CD14-positive monocyte (primary cell): Measurements from ENCODE around the gene CCDC186. TPM values are rescaled to one million over a fixed set of nuclear protein-coding genes. Genes with fewer than 3 reads are reported as not detected.

Experiments used
- DNase-seq, 3 donors: peaks; one replicate each; pipeline ENCODE4 v3.0.0-alpha.2; 2011 to 2022
- H2AFZ ChIP-seq: 2 replicates; pipeline ENCODE4 v1.6.0; 2012; ENCODE audit warnings: mild to moderate bottlenecking, low read depth, low read length, inconsistent platforms; ENCODE audit not compliant: insufficient read depth, poor library complexity, severe bottlenecking
- H3K27ac ChIP-seq, 2 donors: 1 replicate in 1 of 2; 2 replicates in 1 of 2; pipeline ENCODE4 v1.5.1; 2012 to 2013; ENCODE audit warnings: low read length in 2 of 2, control low read depth in 1 of 2, inconsistent platforms in 1 of 2, low read depth in 1 of 2, mild to moderate bottlenecking in 1 of 2
- H3K27me3 ChIP-seq, 2 donors: one replicate each; pipeline versions ENCODE4 v1.6.0 to v1.6.1; 2011 to 2013; ENCODE audit warnings: low read length in 2 of 2; ENCODE audit not compliant: control insufficient read depth in 2 of 2, insufficient read depth in 2 of 2
- H3K36me3 ChIP-seq, 2 donors: replicated peaks in 1 of 2; 1 replicate in 1 of 2; 2 replicates in 1 of 2; pipeline versions ENCODE4 v1.5.1 to v1.6.1; 2012 to 2013; ENCODE audit warnings: low read length in 2 of 2, control low read depth in 1 of 2, inconsistent platforms in 1 of 2, mild to moderate bottlenecking in 1 of 2; ENCODE audit not compliant: insufficient read depth in 2 of 2, control insufficient read depth in 1 of 2
- H3K4me1 ChIP-seq, 2 donors: 1 replicate in 1 of 2; 2 replicates in 1 of 2; pipeline versions ENCODE4 v1.5.1 to v1.6.1; 2012 to 2013; ENCODE audit warnings: low read length in 2 of 2, control low read depth in 1 of 2, inconsistent platforms in 1 of 2, mild to moderate bottlenecking in 1 of 2, moderate library complexity in 1 of 2; ENCODE audit not compliant: insufficient read depth in 2 of 2, control insufficient read depth in 1 of 2
- H3K4me2 ChIP-seq: replicated peaks from 2 replicates; pipeline ENCODE3; 2012; ENCODE audit warnings: low read length, moderate library complexity, mild to moderate bottlenecking; ENCODE audit not compliant: poor library complexity, severe bottlenecking; ENCODE audit errors: extremely low read depth
- H3K4me3 ChIP-seq, 3 experiments: fragments of 200-600 bp in 1 of 3; sonication (generic) in 1 of 3; replicated peaks in 1 of 3; 1 replicate in 2 of 3; 2 replicates in 1 of 3; pipeline ENCODE4 v1.5.1; 2011 to 2013; ENCODE audit warnings: low read length in 3 of 3, mild to moderate bottlenecking in 3 of 3, control low read depth in 2 of 3, low read depth in 2 of 3, inconsistent platforms in 1 of 3, moderate library complexity in 1 of 3
- H3K79me2 ChIP-seq: 2 replicates; pipeline ENCODE4 v1.6.0; 2012; ENCODE audit warnings: mild to moderate bottlenecking, control low read depth, inconsistent platforms, low read length, moderate library complexity; ENCODE audit not compliant: insufficient read depth
- H3K9ac ChIP-seq: 2 replicates; pipeline ENCODE4 v1.6.0; 2017; ENCODE audit warnings: low read length, mild to moderate bottlenecking; ENCODE audit not compliant: insufficient read depth, poor library complexity, severe bottlenecking
- H3K9me3 ChIP-seq, 2 donors: replicated peaks in 1 of 2; 1 replicate in 1 of 2; 2 replicates in 1 of 2; pipeline versions ENCODE4 v1.5.1 to v1.6.1; 2012 to 2013; ENCODE audit warnings: low read length in 2 of 2, control low read depth in 1 of 2; ENCODE audit not compliant: control insufficient read depth in 1 of 2, insufficient read depth in 1 of 2
- H4K20me1 ChIP-seq: 2 replicates; pipeline ENCODE4 v1.6.0; 2012; ENCODE audit warnings: mild to moderate bottlenecking, low read length, control low read depth, moderate library complexity; ENCODE audit not compliant: insufficient read depth
- H3K27ac Mint-ChIP-seq, 7 donors: one replicate each; pipeline ENCODE4 v1.8.0; 2020; ENCODE audit warnings: mild to moderate bottlenecking in 7 of 7, mixed read lengths in 7 of 7, moderate library complexity in 6 of 7, inconsistent platforms in 2 of 7
- H3K27me3 Mint-ChIP-seq, 3 donors: one replicate each; pipeline ENCODE4 v1.8.0; 2021 to 2022; ENCODE audit warnings: low read depth in 3 of 3, mild to moderate bottlenecking in 3 of 3, mixed read lengths in 3 of 3, moderate library complexity in 3 of 3, inconsistent platforms in 1 of 3
- H3K36me3 Mint-ChIP-seq, 2 donors: one replicate each; pipeline ENCODE4 v1.8.0; 2020; ENCODE audit warnings: mixed read lengths in 2 of 2, inconsistent platforms in 1 of 2, mild to moderate bottlenecking in 1 of 2
- H3K4me1 Mint-ChIP-seq: one replicate; pipeline ENCODE4 v1.8.0; 2020; ENCODE audit warnings: mild to moderate bottlenecking, mixed read lengths
- H3K4me3 Mint-ChIP-seq, 2 donors: one replicate each; pipeline ENCODE4 v1.8.0; 2020; ENCODE audit warnings: mild to moderate bottlenecking in 2 of 2, mixed read lengths in 2 of 2, moderate library complexity in 1 of 2
- H3K9me3 Mint-ChIP-seq, 7 donors: one replicate each; pipeline ENCODE4 v1.8.0; 2020 to 2022; ENCODE audit warnings: mixed read lengths in 7 of 7, mild to moderate bottlenecking in 6 of 7, moderate library complexity in 6 of 7, inconsistent platforms in 2 of 7
- CTCF ChIP-seq: fragments of 200-600 bp; IDR thresholded peaks from one replicate; pipeline ENCODE4 v1.8.0; 2022; ENCODE audit warnings: antibody characterized with exemption, mild to moderate bottlenecking
- WGBS: methylation state at CpG from one replicate; pipeline ENCODE4 v1.1.5; 2013; ENCODE audit warnings: missing lambda C conversion rate; ENCODE audit not compliant: insufficient coverage; 5-methylcytosine and 5-hydroxymethylcytosine counted together
- intact Hi-C, 2 donors: fragments of 100-400 bp; cut with micrococcal nuclease; formaldehyde crosslinking; loops; one replicate each; pipeline versions ENCODE4 v1.15.0 to v1.15.1; 2023
- polyA plus RNA-seq, 3 donors: library from polyadenylated mRNA; depleted of rRNA in 1 of 3; unstranded in 2 of 3; stranded (reverse) in 1 of 3; fragments of 300-500 nt in 2 of 3; fragments of >200 nt in 1 of 3; fragmentation: Illumina TruSeq in 2 of 3; gene quantifications; 1 replicate in 2 of 3; 2 replicates in 1 of 3; pipeline ENCODE4 v1.2.3, GENCODE V29; 2012 to 2021

CCDC186 gene
- polyA plus RNA-seq, 3 donors, result 6.9 to 9.8 (median 8.9) TPM

DNA sequence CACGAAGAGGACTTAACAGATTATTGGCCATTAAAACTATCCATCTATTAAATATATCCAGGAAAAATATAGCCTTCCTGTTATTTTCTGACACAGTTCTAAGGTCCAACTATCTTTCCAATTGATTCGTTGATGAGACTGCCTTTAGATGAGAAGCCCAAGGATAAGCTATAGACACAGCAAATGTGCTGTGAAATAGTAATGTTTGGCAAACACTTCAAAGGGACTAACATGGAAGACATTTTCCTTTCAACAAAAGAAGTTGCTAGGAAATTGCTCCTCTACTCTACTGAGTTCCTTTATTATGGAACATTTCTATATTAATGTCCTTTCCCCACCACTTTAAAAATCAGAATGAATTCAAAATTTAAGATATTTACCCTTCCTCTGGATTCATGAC lies 38.5 kb downstream of the CCDC186 start:
- Histone ChIP-seq H3K9ac (no peak overlapping the region), H3K27ac (no peak overlapping the region), H2AFZ (no peak overlapping the region), H3K9me3 (no peaks in the 10 kb centered on the region), H3K27me3 (no peaks in the 10 kb centered on the region), H3K4me3 (no peak overlapping the region), H3K4me1 (peaks cover 0 to 6% of the 10 kb centered on the region in 2 donors), H3K79me2 (no peaks in the 10 kb centered on the region), H3K36me3 (peaks cover 51 to 71% of the 10 kb centered on the region in 2 donors), H4K20me1 (no peaks in the 10 kb centered on the region), H3K4me2 (no peak overlapping the region)
- intact Hi-C loops, result no loop called here
- Mint-ChIP-seq H3K4me1 (peaks cover 6% of the 10 kb centered on the region), H3K36me3 (peaks cover 65 to 71% of the 10 kb centered on the region in 2 donors), H3K27me3 (no peaks in the 10 kb centered on the region), H3K9me3 (no peaks in the 10 kb centered on the region), H3K27ac (no peak overlapping the region), H3K4me3 (no peak overlapping the region)
- WGBS, result no CpG with 5 or more reads among the region's 2 CpGs
- no peak for TF ChIP-seq CTCF
- DNase-seq, result no peak

DNA sequence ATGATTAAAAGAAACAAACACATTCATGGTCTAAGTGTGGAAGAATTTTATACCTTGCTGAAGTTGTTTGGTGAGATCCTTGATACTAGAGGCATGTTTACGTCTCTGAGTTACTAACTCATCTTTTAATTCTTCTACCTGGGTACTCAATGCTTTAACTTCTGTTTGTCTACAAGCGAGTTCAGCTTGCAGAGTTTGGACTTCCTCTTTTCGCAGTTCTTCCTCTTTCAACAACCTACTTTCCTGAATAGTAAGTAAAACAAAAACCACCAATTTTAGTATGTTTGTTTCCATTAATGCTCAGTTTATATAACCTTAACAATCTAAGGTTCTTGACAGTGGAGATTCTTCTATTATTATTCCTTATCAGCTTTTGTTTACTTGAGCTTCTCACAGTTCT lies 42.9 kb downstream of the CCDC186 start:
- H3K4me1 ChIP-seq, result peaks cover 0 to 6% of the 10 kb centered on the region in 2 donors
- intact Hi-C loops, result no loop called here
- Mint-ChIP-seq H3K27ac (no peak overlapping the region), H3K36me3 (peaks cover 72 to 79% of the 10 kb centered on the region in 2 donors), H3K9me3 (no peaks in the 10 kb centered on the region), H3K4me1 (peaks cover 6% of the 10 kb centered on the region), H3K27me3 (peaks cover 0 to 2% (median 0%) of the 10 kb centered on the region in 3 donors), H3K4me3 (no peak overlapping the region)
- no peak overlapping the region for H3K4me2 ChIP-seq
- H3K27me3 ChIP-seq, result no peaks in the 10 kb centered on the region
- WGBS, result no CpG with 5 or more reads among the region's 3 CpGs
- H2AFZ ChIP-seq, result no peak overlapping the region
- H3K79me2 ChIP-seq, result no peaks in the 10 kb centered on the region
- no peak for TF ChIP-seq CTCF
- no peak overlapping the region for H3K9ac ChIP-seq
- H3K4me3 ChIP-seq, result no peak overlapping the region
- H3K9me3 ChIP-seq, result no peaks in the 10 kb centered on the region
- peak; percentile 47 to 66 (median 53) for DNase-seq
- no peaks in the 10 kb centered on the region for H4K20me1 ChIP-seq
- peaks cover 71 to 83% of the 10 kb centered on the region in 2 donors for H3K36me3 ChIP-seq
- no peak overlapping the region for H3K27ac ChIP-seq
